Activated CD8-positive, alpha-beta memory T cell treated with anti-CD3 and anti-CD28 coated beads, Interleukin-2, amount 50 U/mL, for 24 hours (primary cell): ENCODE measurements around the gene ZNF649.
"Not testable (repeated sequence)": the region's sequence is repeated elsewhere in the genome, so short reads cannot be mapped to it uniquely, and the experiment has no call there.

Experiments used
- DNase-seq: peaks from one replicate; pipeline ENCODE4 v3.0.0-alpha.2; 2020; ENCODE audit errors: extremely low read depth

Gene ZNF649

DNA sequence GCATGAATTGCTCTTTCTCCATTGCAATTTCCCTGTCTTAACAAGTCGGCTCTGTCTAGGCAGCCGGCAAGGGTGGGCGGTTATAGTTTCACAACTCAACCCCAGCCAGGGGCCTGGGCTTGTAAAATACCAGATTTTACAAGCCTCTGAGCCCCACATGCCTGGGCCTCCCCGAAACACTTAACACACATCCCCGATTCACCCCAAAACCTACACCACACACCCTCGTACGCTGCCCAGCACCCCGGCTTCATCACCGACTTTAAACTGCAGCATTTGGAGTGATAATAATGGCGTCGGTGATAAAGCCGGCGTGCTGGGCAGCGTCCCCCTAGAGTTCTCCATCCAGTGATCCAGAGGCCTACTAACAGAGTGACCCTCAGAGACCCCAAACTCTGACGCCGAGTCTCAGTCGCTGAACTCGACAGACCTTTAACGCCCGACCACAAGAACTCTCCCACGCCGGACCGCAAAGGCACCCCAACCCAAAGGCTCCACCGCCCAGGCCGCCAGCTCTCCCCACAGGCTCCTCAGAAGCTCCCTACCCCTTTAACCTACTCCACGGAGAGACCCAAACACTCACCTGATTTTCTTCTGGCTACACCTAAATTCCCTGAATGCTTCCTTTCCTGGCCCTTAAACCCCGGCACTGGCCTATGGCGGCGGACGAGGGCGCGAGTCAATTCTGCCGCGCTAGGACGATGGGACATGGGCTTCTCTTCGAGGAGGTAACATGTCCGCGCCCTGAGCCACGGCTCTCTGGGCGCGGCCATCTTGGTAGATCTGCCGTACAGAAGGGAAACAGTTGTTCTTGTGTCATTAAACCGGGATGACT is at the start of gene ZNF649:
Gene ZNF649 (minus strand): TSS at position 687 of the 835 bp plus-strand sequence. CDS start 4,910 bp downstream, outside the sequence.
- DNase-seq: peak; percentile 62

DNA sequence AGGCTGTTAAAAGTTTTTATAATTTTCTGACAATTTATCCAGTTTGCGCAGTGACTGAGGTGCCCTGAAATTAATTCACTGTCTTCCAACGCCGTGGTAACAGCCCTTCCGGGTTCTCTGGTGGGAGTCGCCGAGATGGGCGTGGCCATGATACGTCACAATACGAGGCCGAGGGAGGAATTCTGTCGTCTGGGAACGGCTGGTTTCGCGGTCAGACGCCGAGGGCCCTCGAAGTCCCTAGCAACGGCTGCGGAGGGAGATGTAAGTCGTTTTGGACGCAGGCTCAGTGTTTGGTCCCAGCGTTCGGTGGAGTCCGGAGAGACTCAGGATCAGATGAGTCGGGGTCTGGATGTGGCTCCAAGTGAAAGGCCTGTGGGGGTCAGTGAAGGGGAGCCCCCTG is 44.2 kb upstream of the ZNF649 start:
- DNase-seq: no peak

DNA sequence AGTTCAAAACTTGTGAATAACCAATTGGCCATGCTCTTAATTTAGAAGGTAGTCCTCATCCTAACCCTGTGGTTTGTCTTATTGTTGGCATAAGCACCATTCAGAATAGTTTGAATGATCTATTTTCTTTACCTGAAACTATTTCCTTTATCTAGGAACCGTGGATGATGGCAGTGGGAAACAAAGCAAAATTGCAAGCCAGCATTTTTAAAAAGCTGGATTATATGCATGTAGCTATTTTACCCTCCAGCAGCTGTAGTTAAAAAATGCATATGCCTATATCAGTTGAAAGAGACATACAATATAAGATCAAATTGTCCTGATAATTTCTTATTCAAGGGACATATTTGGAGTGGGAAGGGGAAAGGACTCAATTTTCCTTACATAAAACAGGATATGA is 41.8 kb upstream of the ZNF649 start:
- DNase-seq: no peak

DNA sequence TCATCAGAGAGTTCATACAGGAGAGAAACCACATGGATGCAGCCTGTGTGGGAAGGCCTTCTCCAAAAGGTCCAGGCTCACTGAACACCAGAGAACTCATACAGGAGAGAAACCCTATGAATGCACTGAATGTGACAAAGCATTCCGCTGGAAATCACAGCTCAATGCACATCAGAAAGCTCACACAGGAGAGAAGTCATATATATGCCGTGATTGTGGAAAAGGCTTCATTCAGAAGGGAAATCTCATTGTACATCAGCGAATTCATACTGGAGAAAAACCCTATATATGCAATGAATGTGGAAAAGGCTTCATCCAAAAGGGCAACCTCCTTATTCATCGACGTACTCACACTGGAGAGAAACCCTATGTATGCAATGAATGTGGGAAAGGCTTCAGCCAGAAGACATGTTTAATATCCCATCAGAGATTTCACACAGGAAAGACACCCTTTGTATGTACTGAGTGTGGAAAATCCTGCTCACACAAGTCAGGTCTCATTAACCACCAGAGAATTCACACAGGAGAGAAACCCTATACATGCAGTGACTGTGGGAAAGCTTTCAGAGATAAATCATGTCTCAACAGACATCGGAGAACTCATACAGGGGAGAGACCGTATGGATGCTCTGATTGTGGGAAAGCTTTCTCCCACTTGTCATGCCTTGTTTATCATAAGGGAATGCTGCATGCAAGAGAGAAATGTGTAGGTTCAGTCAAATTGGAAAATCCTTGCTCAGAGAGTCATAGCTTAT is 40.2 kb upstream of the ZNF649 start:
- DNase-seq: no peak

DNA sequence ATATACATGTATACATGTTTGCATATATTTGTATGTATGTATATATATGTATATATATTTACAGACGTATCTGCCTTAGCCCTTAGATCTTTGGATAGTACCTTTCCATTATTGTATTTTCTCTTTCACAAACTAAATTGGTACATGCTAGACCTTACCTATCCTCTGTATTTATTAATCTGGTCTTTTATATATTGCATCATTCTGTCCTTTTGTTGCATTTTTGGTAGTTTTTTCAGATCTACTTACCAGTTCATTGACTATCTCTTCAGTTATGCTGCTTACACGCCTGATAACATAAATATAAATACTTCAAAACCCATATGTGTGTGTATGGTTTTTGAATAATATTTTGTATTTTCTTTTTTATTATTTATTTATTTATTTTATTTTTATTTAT is 34.1 kb upstream of the ZNF649 start:
- DNase-seq: no peak

DNA sequence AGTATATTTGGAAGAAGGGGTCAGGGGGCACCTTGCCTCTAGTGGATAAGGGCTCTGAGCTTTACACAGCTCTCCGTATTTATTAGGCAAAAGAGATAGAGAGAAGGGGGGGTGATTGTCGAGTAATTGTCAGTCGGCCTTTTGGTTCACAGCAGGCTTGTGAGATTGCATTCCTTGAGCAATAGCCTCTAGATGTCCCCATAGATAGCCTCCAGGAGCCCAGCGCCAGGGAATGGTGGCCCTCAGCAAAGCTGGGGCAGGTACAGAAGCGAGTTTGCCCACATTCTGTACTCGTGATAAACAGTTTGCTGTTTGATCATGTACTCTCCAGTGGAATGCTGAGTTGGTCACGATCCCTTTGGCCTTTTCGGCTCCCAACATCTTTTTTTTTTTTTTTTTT is 27.1 kb upstream of the ZNF649 start:
- DNase-seq: no peak

DNA sequence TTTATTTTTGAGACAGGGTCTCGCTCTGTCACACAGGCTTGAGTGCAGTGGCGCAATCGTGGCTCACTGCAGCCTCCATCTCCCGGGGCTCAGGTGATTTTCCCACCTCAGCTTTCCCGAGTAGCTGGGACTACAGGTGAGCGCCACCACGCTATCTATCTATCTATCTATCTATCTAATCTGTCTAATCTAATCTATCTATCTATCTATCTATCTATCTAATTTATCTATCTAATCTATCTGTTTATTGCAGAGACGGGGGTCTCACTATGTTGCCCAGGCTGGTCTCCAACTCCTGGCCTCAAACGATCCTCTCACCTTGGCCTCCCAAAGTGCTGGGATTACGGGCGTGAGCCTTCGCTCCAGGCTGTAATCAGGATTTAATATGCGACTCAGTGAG is 23.0 kb upstream of the ZNF649 start:
- DNase-seq: no peak

DNA sequence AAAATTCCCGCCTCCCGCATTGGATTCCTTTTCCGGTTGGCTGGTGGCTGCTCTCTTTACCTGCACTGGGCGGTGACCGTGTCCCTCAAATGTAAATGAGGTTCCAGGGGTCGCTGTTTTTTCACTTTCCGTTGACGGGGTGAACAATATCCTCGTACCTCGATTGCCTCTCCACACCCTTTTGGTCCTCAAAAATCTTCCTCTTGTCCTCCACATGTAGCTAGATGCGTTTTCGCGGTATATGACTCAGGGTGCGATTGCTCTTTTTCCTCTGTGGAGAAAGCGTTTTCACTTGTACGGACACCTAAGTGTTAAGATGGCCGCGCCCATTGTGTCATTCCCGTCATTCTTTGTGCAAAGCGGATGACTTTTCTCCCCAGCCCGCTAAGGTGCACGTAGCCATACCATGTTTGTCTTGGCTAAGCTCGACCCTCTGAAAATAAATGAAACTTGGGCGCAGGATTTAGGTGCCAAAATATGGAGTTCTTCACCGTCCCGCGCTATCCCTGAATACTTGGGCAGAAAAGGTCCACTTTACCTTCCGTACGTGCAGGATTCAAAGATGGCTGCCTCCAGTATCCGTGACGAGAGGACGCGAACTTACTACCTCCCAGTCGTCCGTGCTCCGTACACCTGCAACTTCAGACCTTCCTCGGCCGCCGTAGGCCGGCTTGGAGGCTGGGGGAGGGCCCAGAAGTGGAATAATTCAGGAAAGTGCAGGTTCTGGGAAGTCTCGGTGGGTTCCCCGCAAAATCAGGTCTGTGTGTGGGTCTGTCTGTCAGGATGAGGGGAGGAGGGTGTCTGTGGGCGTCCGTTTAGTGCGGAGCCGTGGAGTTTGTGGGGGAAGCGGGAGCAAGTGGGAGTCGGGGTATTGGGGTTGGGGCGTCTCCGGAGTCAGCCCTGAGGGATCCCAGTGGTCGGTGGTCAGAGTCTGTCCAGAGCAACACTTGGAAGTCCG is 22.2 kb upstream of the ZNF649 start, which contains the start of gene ZNF613:
Gene ZNF613 (plus strand): TSS at position 689 of the 958 bp plus-strand sequence. CDS start 8,749 bp downstream, outside the sequence.
- DNase-seq: peak; percentile 74

DNA sequence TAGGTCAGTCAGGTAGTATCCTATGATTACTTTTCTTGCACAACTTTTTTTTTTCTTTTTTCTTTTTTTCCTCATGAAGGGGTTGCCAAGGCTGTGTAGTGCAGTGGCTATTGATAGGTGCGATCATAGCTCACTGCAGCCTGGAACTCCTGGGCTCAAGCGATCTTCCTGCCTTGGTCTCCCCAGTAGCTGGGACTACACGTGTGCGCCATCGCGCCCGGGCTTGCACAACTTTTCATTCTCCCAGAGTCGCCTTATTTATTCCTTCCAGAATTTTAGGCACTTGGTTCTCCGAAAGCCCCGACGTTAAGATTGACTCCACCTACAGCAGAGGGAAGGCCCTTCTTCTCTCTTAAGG is 21.6 kb upstream of the ZNF649 start:
- DNase-seq: no peak

DNA sequence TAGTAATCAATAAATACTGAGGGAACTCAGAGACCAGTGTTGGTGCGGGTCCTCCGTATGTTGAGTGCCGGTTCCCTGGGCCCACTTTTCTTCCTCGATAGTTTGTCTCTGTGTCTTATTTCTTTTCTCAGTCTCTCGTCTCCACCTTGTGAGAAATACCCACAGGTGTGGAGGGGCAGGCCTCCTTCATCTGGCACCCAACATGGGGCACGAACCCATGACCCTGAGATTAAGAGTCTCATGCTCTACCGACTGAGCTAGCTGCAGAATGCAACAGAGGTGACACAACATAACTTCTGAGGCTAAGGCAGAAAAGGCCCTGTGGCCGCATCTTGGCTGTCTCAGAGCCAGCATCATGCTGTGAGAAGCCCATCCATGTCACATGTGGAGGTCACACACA is 17.1 kb upstream of the ZNF649 start:
- DNase-seq: no peak

DNA sequence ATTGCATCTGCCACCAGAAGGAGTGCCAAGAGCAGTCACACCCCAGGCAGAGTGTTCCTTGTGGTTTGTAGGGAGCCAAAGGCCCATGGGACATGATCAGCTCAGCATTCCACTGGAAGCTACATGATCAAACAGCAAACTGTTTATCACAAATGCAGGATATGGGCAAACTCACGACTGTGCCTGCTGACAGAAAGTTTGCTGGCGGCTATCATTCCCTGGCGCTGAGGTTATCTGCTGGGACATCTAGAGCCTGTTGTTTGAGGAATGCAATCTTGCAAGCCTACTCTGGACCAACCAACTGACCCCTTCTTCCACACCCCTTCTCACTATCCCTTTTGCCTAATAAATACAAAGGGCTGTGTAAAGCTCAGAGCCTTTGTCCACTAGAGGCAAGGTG is 14.8 kb upstream of the ZNF649 start:
- DNase-seq: no peak

DNA sequence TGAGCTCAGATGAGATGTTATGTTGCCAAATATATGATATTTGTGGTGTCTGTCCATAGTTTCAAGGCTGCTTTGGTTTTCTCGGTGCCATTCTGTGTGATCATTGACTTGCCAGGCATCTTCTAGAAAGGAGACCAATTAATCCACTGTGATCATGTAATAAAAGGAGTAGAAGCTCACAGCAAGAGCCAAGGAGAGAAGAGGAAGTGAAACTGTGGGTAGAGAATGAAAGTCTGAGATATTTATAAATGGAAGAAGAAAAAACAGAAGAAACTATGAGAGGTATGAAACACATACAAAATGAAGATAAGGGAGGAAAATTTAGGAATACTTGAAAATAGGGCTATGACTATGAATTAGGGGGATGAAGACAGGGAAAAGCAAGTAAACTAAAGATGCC is 11.3 kb upstream of the ZNF649 start:
- no peak for DNase-seq

DNA sequence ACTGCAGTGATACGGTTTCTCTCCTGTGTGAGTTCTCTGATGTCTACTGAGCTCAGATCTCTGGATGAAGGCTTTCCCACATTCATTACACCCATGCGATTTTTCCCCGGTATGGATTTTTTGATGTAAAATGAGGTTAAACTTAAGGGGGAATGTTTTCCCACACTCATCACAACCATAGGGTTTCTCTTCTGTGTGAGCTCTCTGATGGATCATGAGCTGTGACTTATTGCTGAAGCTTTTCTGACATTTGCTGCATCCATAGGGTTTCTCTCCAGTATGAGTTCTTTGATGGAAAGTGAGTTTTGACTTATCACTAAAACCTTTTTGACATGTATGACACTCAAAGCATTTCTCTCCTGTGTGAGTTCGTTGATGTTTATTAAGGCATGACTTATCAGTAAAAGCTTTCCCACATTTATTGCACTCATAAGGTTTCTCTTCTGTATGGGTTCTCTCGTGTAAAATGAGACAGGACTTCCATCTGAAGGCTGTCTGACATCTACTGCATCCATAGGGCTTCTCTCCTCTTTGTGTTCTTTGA is 10.6 kb upstream of the ZNF649 start:
- DNase-seq: no peak

DNA sequence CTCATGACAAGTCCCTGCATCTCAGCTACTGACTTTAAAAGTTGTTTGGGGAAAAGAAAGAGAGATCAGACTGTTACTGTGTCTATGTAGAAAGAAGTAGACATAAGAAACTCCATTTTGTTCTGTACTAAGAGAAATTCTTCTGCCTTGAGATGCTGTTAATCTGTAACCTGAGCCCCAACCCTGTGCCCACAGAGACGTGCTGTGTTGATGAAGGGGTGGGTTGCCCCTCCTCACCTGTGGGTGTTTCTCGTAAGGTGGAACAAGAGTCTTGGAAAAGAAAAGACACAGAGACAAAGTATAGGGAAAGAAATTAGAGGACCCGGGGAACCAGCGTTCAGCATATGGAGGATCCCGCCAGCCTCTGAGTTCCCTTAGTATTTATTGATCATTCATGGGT is 3.2 kb upstream of the ZNF649 start:
- not testable (repeated sequence) for DNase-seq

DNA sequence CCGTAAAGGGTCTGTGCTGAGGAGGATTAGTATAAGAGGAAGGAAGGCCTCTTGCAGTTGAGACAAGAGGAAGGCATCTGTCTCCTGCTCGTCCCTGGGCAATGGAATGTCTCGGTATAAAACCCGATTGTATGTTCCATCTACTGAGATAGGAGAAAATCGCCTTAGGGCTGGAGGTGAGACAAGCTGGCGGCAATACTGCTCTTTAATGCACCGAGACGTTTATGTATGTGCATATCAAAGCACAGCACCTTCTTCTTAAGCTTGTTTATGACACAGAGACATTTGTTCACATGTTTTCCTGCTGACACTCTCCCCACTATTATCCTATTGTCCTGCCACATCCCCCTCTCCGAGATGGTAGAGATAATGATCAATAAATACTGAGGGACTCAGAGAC is 1.3 kb upstream of the ZNF649 start:
- not testable (repeated sequence) for DNase-seq

DNA sequence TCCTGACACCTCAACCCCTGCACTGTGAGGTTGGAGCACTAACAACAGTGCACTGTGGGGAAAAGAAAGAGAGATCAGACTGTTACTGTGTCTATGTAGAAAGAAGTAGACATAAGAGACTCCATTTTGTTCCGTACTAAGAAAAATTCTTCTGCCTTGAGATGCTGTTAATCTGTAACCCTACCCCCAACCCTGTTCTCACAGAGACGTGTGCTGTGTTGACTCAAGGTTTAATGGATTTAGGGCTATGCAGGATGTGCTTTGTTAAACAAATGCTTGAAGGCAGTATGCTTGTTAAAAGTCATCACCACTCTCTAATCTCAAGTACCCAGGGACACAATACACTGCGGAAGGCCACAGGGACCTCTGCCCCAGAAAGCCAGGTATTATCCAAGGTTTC is 822 bp upstream of the ZNF649 start:
- not testable (repeated sequence) for DNase-seq

DNA sequence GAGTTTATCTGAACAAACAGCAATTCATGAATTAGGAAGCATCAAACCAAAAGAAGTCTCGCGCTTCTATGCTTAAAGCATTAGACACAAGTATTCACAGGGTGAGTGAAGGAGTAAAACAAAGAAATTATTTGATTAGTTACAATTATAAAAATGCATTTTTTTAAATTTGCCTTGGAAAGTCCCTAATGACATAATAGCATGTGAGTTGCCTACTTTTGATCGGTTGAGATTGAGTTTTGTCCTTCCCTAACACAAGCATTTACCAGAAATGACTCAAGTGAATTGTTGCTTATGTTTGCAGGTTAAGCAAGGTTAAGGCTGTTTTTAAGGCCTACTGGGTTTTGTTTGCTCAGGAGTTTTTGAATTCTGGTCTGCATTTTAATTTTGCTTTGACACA is 389 bp upstream of the ZNF649 start:
- no peak for DNase-seq

DNA sequence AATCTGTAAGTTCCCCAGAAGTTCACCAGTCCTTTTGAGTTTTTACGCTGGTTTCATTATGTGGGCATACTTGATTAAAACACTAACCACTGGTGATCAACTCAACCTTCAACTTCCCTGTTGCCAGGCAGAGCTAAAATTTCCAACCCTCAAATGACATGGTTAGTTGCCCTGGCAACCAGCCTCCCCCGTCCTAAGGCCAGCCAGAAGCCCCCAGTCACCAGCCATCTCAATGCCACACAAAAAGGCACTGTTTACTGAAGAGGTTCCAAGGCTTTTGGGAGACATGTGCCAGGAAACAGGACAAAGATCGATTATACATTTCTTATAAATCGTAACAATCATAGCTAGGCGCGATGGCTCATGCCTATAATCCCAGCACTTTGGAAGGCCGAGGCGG is 1.6 kb downstream of the ZNF649 start:
- DNase-seq: no peak

DNA sequence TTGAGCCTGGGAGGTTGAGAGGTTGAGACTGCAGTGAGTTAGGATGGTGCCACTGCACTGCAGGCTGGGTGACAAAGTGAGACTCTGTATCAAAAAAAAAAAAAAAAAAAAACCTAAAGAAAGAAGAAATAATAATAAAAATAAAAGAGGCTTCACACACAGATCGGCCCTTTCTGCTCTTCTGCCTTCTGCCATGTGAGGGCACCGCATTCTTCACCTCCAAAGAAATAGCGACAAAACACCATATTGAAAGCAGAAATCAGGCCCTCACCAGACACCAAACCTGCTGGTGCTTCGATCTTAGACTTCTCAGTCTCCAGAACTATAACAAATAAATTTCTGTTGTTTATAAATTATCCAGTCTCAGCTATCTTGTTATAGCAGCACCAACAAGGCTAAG is 3.0 kb downstream of the ZNF649 start:
- no peak for DNase-seq

DNA sequence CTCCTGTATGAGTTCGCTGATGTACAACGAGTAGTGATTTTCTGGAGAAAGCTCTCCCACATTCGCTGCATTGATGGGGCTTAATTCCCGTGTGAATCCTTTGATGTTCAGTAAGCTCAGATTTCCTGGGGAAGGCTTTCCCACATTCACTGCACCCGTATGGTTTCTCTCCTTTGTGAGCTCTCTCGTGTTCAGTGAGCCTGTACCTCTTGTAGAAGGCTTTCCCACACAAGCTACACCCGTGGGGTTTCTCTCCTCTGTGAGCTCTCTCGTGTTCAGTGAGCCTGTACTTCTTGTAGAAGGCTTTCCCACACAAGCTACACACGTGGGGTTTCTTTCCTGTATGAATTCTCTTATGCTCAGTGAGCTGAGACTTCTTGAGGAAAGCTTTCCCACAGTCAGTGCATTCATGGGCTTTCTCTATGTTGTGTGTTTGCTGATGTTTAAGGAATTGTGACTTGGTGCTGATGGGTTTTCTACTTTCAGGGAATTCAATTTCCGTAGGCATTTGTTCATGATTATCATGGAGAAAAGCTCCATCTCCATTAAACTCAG is 13.5 kb downstream of the ZNF649 start:
- no peak for DNase-seq

DNA sequence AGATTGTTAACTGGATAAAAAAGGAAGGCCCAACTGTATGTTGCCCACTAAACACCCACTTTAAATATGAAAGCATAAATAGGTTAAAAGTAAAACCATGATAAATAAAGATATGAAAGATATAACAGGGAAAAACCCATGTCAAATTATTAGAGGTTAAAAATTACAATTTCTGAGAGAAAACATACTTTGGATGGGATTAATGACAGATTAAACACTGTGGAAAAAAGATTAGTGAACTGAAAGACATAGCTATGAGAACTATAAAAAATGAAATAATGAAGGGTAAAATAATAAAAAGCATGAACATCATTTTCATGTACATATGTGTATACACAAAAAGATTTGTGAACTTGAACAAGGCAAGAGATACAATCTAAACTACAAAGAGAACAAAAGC is 14.9 kb downstream of the ZNF649 start:
- DNase-seq: no peak
